ENCODE data around the gene MUC12.

The MUC12 gene

GRCh38 chr7:101066141-101066832 is 96.9 kb downstream of the MUC12 start:
- no peak for DNase-seq

GRCh38 chr7:101066833-101067177 is 97.4 kb downstream of the MUC12 start:
- DNase-seq = no peak

- no peak for DNase-seq
Measured at GRCh38 chr7:101068401-101068800, 99.0 kb downstream of the MUC12 start.

Data from activated CD4-positive, alpha-beta T cell treated with anti-CD3 and anti-CD28 coated beads for 48 hours (primary cell).